Epidermal melanocyte (primary cell): ENCODE measurements around the gene PPP1R10.

ENCODE experiments used
- DNase-seq: peaks from one replicate; pipeline ENCODE4 v3.0.0; 2011; ENCODE audit warnings: low spot score; ENCODE audit not compliant: insufficient read length

The PPP1R10 gene

GRCh38 chr6:30556906-30557682 lies 59.9 kb downstream of the PPP1R10 start, which contains the start of gene PRR3:
Gene PRR3 (plus strand): TSS chr6:30557295. CDS start chr6:30557345, 50 bp downstream.
- peak; percentile 73 for DNase-seq

GRCh38 chr6:30556066-30556905 lies 60.8 kb downstream of the PPP1R10 start, which contains the start of gene GNL1:
Gene GNL1 (minus strand): TSS chr6:30556489. CDS start chr6:30556203, 286 bp downstream.
- DNase-seq = peak; percentile 44

GRCh38 chr6:30555816-30556065 lies 61.3 kb downstream of the PPP1R10 start:
- no peak for DNase-seq

GRCh38 chr6:30554962-30555815 lies 61.9 kb downstream of the PPP1R10 start:
- no peak for DNase-seq

- DNase-seq = no peak
Measured at GRCh38 chr6:30554404-30554803, 62.6 kb downstream of the PPP1R10 start.
